GM12891 (cell line): ENCODE measurements around the gene ENOX1.

Experiments used
- POLR2A ChIP-seq: IDR thresholded peaks from 2 replicates; pipeline ENCODE4 v1.6.1; 2011; ENCODE audit warnings: low read depth, low read length, control low read depth
- SPI1 ChIP-seq: IDR thresholded peaks from 2 replicates; pipeline ENCODE4 v1.6.1; 2011; ENCODE audit warnings: low read depth, low read length, control low read depth

- TF ChIP-seq POLR2A = no peak
- no peak for TF ChIP-seq SPI1
Observed at GRCh38 chr13:43408274-43408673, 378.5 kb downstream of the ENOX1 start.
